GM13977 (cell line): ENCODE data around the gene ARMH4.
A peak's percentile ranks its signal among the peaks of the same experiment; 100 is the strongest.

ENCODE experiments used
- DNase-seq: peaks from one replicate; pipeline ENCODE4 v3.0.0; 2012; ENCODE audit warnings: low spot score
- CTCF ChIP-seq: IDR thresholded peaks from 2 replicates; pipeline ENCODE4 v1.5.1; 2012; ENCODE audit warnings: mild to moderate bottlenecking, control low read depth; ENCODE audit not compliant: insufficient read depth; ENCODE audit errors: extremely low read depth, missing control alignments
- in situ Hi-C: fragments of 300-500 bp; cut with MboI; formaldehyde crosslinking; loops from one replicate; pipeline ENCODE4 v1.12.0; 2022; ENCODE audit warnings: low sequenced_read_pairs, low pct_unique_long_range_greater_than_20kb, mixed read lengths, inconsistent platforms; ENCODE audit not compliant: unreplicated experiment

ARMH4 gene

GRCh38 chr14:58193542-58193941 is 41.5 kb upstream of the ARMH4 start:
- TF ChIP-seq CTCF: no peak
- no peak for DNase-seq
- in situ Hi-C loops: no loop called here

GRCh38 chr14:58191763-58192601 is 40.0 kb upstream of the ARMH4 start:
- in situ Hi-C loops: no loop called here
- no peak for DNase-seq
- TF ChIP-seq CTCF: no peak

- in situ Hi-C loops: no loop called here
- TF ChIP-seq CTCF: no peak
- no peak for DNase-seq
Measured at GRCh38 chr14:58189176-58189575, 37.2 kb upstream of the ARMH4 start.

GRCh38 chr14:58177125-58177524 is 25.1 kb upstream of the ARMH4 start:
- no peak for DNase-seq
- in situ Hi-C loops: no loop called here
- no peak for TF ChIP-seq CTCF

GRCh38 chr14:58171090-58171489 is 19.1 kb upstream of the ARMH4 start:
- peak; percentile 63 for DNase-seq
- no peak for TF ChIP-seq CTCF
- in situ Hi-C loops: no loop called here

GRCh38 chr14:58167891-58168290 is 15.9 kb upstream of the ARMH4 start:
- no peak for DNase-seq
- in situ Hi-C loops: no loop called here
- no peak for TF ChIP-seq CTCF
